HCT116 (cell line): ENCODE data around the gene GRIFIN. TPM values are rescaled to one million over a fixed set of nuclear protein-coding genes. Genes with fewer than 3 reads are reported as not detected.

Source experiments
- ATAC-seq: fragments of 200-7000 bp; cut with Tn5 transposase; 2 replicates; pipeline ENCODE4 v1.9.1; 2020; ENCODE audit warnings: mild to moderate bottlenecking, moderate library complexity
- BruUV-seq: library from RNA; stranded (reverse); fragments of 400-500 nt; replicated peaks from 2 replicates; lab custom pipeline; 2021; lab: Mats Ljungman, UMichigan
- CTCF ChIA-PET: fragments of 300-600 bp; sonication (Branson Sonifier 250); formaldehyde crosslinking; loops from one replicate; lab custom pipeline; 2021; ENCODE audit warnings: antibody characterized with exemption; lab: Charles Lee
- POLR2A ChIA-PET: fragments of 300-600, 350-600 bp; sonication (Branson Sonifier 250); formaldehyde crosslinking; loops from one replicate; lab custom pipeline; 2021; ENCODE audit warnings: antibody characterized with exemption; lab: Charles Lee
- RAD21 ChIA-PET, 2 experiments: fragments of 300-600 bp; sonication (Branson Sonifier 250); formaldehyde crosslinking; loops; one replicate each; lab custom pipeline; 2023; ENCODE audit warnings: low total read pairs in 2 of 2; ENCODE audit not compliant: uncharacterized antibody in 2 of 2, unreplicated experiment in 2 of 2, low non-redundant PET in 1 of 2; lab: Charles Lee
- DNase-seq: peaks from one replicate; pipeline ENCODE4 v3.0.0-alpha.2; 2010; ENCODE audit warnings: low read depth, low spot score
- H2AFZ ChIP-seq: fragments of 200-600 bp; shearing (Covaris generic), sonication (generic); 2 replicates; pipeline ENCODE4 v1.6.1; 2017; ENCODE audit warnings: low read depth, mixed run types, mixed read lengths, antibody characterized with exemption, low read length; ENCODE audit not compliant: poor library complexity, severe bottlenecking
- H3K27ac ChIP-seq: 2 replicates; pipeline ENCODE4 v1.5.1; 2012; ENCODE audit warnings: low read depth, low read length
- H3K27me3 ChIP-seq: fragments of 200-600 bp; sonication (generic); 2 replicates; pipeline ENCODE4 v1.6.1; 2016; ENCODE audit warnings: mixed run types, low read length, mixed read lengths; ENCODE audit not compliant: insufficient read depth
- H3K36me3 ChIP-seq, 2 experiments: fragments of 200-500 bp in 1 of 2; fragments of 200-600 bp in 1 of 2; sonication (Bioruptor generic) in 1 of 2; sonication (generic) in 1 of 2; 2 replicates each; pipeline versions ENCODE4 v1.5.1 to v1.6.1; 2014 to 2016; ENCODE audit warnings: low read length in 2 of 2, inconsistent platforms in 1 of 2, mixed read lengths in 1 of 2, mixed run types in 1 of 2; ENCODE audit not compliant: insufficient read depth in 2 of 2, control insufficient read depth in 1 of 2
- H3K4me1 ChIP-seq, 2 experiments: fragments of 200-600 bp in 1 of 2; sonication (generic) in 1 of 2; 2 replicates each; pipeline versions ENCODE4 v1.5.1 to v1.6.1; 2012 to 2017; ENCODE audit warnings: low read length in 2 of 2, inconsistent platforms in 1 of 2, mild to moderate bottlenecking in 1 of 2, mixed read lengths in 1 of 2, mixed run types in 1 of 2, moderate library complexity in 1 of 2; ENCODE audit not compliant: insufficient read depth in 2 of 2, control insufficient read depth in 1 of 2
- H3K4me2 ChIP-seq: fragments of 200-600 bp; sonication (generic); 2 replicates; pipeline ENCODE4 v1.6.1; 2017; ENCODE audit warnings: mixed run types, low read length, mixed read lengths
- H3K4me3 ChIP-seq, 2 experiments: fragments of 200-600 bp in 1 of 2; sonication (generic) in 1 of 2; replicated peaks in 1 of 2; 2 replicates each; pipeline ENCODE4 v1.5.1; 2011 to 2016; ENCODE audit warnings: low read length in 2 of 2, control low read depth in 1 of 2, low read depth in 1 of 2, mild to moderate bottlenecking in 1 of 2, mixed read lengths in 1 of 2, mixed run types in 1 of 2
- H3K79me2 ChIP-seq: fragments of 200-600 bp; sonication (generic); 2 replicates; pipeline ENCODE4 v1.6.1; 2017; ENCODE audit warnings: mild to moderate bottlenecking, mixed run types, low read length, moderate library complexity, mixed read lengths; ENCODE audit not compliant: insufficient read depth
- H3K9ac ChIP-seq: fragments of 200-600 bp; sonication (generic); 2 replicates; pipeline ENCODE4 v1.6.1; 2016; ENCODE audit warnings: low read length, mixed read lengths
- H3K9me2 ChIP-seq: fragments of 200-600 bp; sonication (generic), shearing (Covaris generic); 2 replicates; pipeline ENCODE4 v1.6.1; 2017; ENCODE audit warnings: mixed run types, mild to moderate bottlenecking, moderate library complexity; ENCODE audit not compliant: insufficient read depth
- H3K9me3 ChIP-seq, 2 experiments: fragments of 200-500 bp in 1 of 2; fragments of 200-600 bp in 1 of 2; sonication (Bioruptor generic) in 1 of 2; sonication (generic) in 1 of 2; 2 replicates each; pipeline ENCODE4 v1.6.1; 2014 to 2017; ENCODE audit warnings: low read length in 2 of 2, mixed read lengths in 2 of 2, inconsistent platforms in 1 of 2, low read depth in 1 of 2, mild to moderate bottlenecking in 1 of 2, mixed run types in 1 of 2, moderate library complexity in 1 of 2; ENCODE audit not compliant: control insufficient read depth in 1 of 2, insufficient read depth in 1 of 2
- H4K20me1 ChIP-seq: fragments of 200-600 bp; sonication (generic), shearing (Covaris generic); 2 replicates; pipeline ENCODE4 v1.6.1; 2017; ENCODE audit warnings: mixed run types, mild to moderate bottlenecking, moderate library complexity; ENCODE audit not compliant: insufficient read depth
- CBX3 ChIP-seq: IDR thresholded peaks from 2 replicates; pipeline ENCODE4 v1.6.1; 2012; ENCODE audit warnings: low read depth
- EZH2 ChIP-seq: fragments of 200-600 bp; sonication (generic); IDR thresholded peaks from 2 replicates; pipeline ENCODE4 v1.6.1; 2017; ENCODE audit warnings: antibody characterized with exemption, mixed run types
- EZH2phosphoT487 ChIP-seq: fragments of 200-600 bp; IDR thresholded peaks from 2 replicates; pipeline ENCODE4 v1.6.1; 2018; ENCODE audit warnings: antibody characterized with exemption, borderline replicate concordance
- JUND ChIP-seq: IDR thresholded peaks from 2 replicates; pipeline ENCODE4 v1.6.1; 2012
- MAX ChIP-seq: IDR thresholded peaks from 2 replicates; pipeline ENCODE4 v1.6.1; 2012
- POLR2AphosphoS5 ChIP-seq: IDR thresholded peaks from 2 replicates; pipeline ENCODE4 v1.6.1; 2011; ENCODE audit warnings: mild to moderate bottlenecking, low read depth, low read length, moderate library complexity
- RAD21 ChIP-seq: IDR thresholded peaks from 2 replicates; pipeline ENCODE4 v1.6.1; 2012; ENCODE audit warnings: low read depth, mild to moderate bottlenecking
- SP1 ChIP-seq: IDR thresholded peaks from 2 replicates; pipeline ENCODE4 v1.6.1; 2012; ENCODE audit warnings: low read depth
- TCF7L2 ChIP-seq: IDR thresholded peaks from 2 replicates; pipeline ENCODE4 v1.7.0; 2011; ENCODE audit warnings: borderline replicate concordance, inconsistent platforms; ENCODE audit not compliant: insufficient read depth, insufficient read length; ENCODE audit errors: extremely low read depth
- ZBTB33 ChIP-seq: IDR thresholded peaks from 2 replicates; pipeline ENCODE4 v1.6.1; 2011; ENCODE audit warnings: mild to moderate bottlenecking, low read length, moderate library complexity; ENCODE audit not compliant: insufficient replicate concordance; ENCODE audit errors: extremely low read depth
- ZFX ChIP-seq: fragments of 450-650 bp; IDR thresholded peaks from 2 replicates; pipeline ENCODE4 v1.6.1; 2017
- intact Hi-C: fragments of 100-400 bp; cut with micrococcal nuclease; formaldehyde crosslinking; loops from 2 replicates; pipeline ENCODE4 v1.10.0; 2022
- total RNA-seq: library from RNA; stranded (reverse); gene quantifications from one replicate; pipeline ENCODE4 v1.2.1, GENCODE V29; 2021; ENCODE audit not compliant: unreplicated experiment

Gene GRIFIN
- total RNA-seq, 1 experiment from 2014 or later: not detected

- CTCF ChIA-PET: no interaction called here
- Histone ChIP-seq H3K4me3 (no peak overlapping the region), H3K9me3 (no peaks in the 10 kb centered on the region), H3K4me2 (no peak overlapping the region), H3K9ac (no peak overlapping the region), H3K27ac (no peak overlapping the region), H3K36me3 (no peaks in the 10 kb centered on the region), H2AFZ (no peak overlapping the region), H3K9me2 (no peaks in the 10 kb centered on the region), H4K20me1 (no peaks in the 10 kb centered on the region)
- BruUV-seq: no TSS peak
- RAD21 ChIA-PET: no interaction called here
- POLR2A ChIA-PET: no interaction called here
- no peak for ATAC-seq
- TF ChIP-seq EZH2 (no peak), ZFX (no peak), MAX (no peak), TCF7L2 (no peak), JUND (no peak), CBX3 (no peak), ZBTB33 (no peak), SP1 (no peak), EZH2phosphoT487 (no peak), RAD21 (no peak), POLR2AphosphoS5 (no peak)
- TF ChIP-seq, all 23 proteins: peak for 0
- DNase-seq: no peak
- Histone ChIP-seq H3K79me2 (no peaks in the 10 kb centered on the region), H3K4me1 (peaks cover 4 to 5% of the 10 kb centered on the region in 2 experiments; a peak in 2 of 4 replicates), H3K27me3 (no peaks in the 10 kb centered on the region)
- intact Hi-C loops: no loop called here
Observed at GRCh38 chr7:2512179-2512661, 36.0 kb upstream of the GRIFIN start.
